ENCODE measurements around the gene CDC42BPB. TPM values are rescaled to one million over a fixed set of nuclear protein-coding genes. Genes with fewer than 3 reads are reported as not detected.
"Not testable (repeated sequence)": the region's sequence is repeated elsewhere in the genome, so short reads cannot be mapped to it uniquely, and the experiment has no call there.

CDC42BPB gene
- total RNA-seq, 1 experiment from 2014 or later, result 96.9 TPM

DNA sequence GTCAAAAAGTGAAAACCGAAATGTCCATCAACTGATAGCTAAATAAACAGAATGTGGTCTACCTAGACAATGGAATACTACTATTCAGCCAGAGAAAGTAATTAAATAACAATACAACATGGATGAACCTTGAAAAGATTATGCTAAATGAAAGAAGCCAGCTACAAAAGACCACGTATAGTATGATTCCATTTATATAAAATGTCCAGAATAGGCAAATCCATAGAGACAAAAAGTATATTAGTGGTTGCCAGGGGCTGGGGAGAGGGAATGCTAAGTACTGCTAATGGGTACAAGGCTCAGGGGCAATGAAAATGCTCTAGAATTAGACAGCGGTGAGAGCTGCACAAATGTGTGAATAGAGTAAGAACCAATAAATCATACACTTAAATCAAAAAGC, 29.9 kb downstream of the CDC42BPB start (continued):
- TF ChIP-seq FOXP1 (CRISPR knock-in tag; IDR thresholded peaks at IDR 0.05; ENCODE audit: borderline replicate concordance) (no peak), ZBTB21 (CRISPR knock-in tag; IDR thresholded peaks at IDR 0.05; ENCODE audit: borderline replicate concordance) (no peak), ELF4 (CRISPR knock-in tag; IDR thresholded peaks at IDR 0.05; ENCODE audit: low read depth) (no peak), SP1 (CRISPR knock-in tag; conservative IDR thresholded peaks at IDR 0.05) (no peak), NFE2L1 (CRISPR knock-in tag; IDR thresholded peaks at IDR 0.05) (no peak), NFATC4 (CRISPR knock-in tag; IDR thresholded peaks at IDR 0.05) (no peak)
- TF ChIP-seq, protein P1, sequence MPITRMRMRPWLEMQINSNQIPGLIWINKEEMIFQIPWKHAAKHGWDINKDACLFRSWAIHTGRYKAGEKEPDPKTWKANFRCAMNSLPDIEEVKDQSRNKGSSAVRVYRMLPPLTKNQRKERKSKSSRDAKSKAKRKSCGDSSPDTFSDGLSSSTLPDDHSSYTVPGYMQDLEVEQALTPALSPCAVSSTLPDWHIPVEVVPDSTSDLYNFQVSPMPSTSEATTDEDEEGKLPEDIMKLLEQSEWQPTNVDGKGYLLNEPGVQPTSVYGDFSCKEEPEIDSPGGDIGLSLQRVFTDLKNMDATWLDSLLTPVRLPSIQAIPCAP (CRISPR knock-in tag; IDR thresholded peaks at IDR 0.05), result no peak
- TF ChIP-seq, protein P2, sequence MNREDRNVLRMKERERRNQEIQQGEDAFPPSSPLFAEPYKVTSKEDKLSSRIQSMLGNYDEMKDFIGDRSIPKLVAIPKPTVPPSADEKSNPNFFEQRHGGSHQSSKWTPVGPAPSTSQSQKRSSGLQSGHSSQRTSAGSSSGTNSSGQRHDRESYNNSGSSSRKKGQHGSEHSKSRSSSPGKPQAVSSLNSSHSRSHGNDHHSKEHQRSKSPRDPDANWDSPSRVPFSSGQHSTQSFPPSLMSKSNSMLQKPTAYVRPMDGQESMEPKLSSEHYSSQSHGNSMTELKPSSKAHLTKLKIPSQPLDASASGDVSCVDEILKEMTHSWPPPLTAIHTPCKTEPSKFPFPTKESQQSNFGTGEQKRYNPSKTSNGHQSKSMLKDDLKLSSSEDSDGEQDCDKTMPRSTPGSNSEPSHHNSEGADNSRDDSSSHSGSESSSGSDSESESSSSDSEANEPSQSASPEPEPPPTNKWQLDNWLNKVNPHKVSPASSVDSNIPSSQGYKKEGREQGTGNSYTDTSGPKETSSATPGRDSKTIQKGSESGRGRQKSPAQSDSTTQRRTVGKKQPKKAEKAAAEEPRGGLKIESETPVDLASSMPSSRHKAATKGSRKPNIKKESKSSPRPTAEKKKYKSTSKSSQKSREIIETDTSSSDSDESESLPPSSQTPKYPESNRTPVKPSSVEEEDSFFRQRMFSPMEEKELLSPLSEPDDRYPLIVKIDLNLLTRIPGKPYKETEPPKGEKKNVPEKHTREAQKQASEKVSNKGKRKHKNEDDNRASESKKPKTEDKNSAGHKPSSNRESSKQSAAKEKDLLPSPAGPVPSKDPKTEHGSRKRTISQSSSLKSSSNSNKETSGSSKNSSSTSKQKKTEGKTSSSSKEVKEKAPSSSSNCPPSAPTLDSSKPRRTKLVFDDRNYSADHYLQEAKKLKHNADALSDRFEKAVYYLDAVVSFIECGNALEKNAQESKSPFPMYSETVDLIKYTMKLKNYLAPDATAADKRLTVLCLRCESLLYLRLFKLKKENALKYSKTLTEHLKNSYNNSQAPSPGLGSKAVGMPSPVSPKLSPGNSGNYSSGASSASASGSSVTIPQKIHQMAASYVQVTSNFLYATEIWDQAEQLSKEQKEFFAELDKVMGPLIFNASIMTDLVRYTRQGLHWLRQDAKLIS (CRISPR knock-in tag; IDR thresholded peaks at IDR 0.05; ENCODE audit: borderline replicate concordance), result no peak
- TF ChIP-seq, protein P3, sequence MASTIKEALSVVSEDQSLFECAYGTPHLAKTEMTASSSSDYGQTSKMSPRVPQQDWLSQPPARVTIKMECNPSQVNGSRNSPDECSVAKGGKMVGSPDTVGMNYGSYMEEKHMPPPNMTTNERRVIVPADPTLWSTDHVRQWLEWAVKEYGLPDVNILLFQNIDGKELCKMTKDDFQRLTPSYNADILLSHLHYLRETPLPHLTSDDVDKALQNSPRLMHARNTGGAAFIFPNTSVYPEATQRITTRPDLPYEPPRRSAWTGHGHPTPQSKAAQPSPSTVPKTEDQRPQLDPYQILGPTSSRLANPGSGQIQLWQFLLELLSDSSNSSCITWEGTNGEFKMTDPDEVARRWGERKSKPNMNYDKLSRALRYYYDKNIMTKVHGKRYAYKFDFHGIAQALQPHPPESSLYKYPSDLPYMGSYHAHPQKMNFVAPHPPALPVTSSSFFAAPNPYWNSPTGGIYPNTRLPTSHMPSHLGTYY (CRISPR knock-in tag; IDR thresholded peaks at IDR 0.05), result no peak

DNA sequence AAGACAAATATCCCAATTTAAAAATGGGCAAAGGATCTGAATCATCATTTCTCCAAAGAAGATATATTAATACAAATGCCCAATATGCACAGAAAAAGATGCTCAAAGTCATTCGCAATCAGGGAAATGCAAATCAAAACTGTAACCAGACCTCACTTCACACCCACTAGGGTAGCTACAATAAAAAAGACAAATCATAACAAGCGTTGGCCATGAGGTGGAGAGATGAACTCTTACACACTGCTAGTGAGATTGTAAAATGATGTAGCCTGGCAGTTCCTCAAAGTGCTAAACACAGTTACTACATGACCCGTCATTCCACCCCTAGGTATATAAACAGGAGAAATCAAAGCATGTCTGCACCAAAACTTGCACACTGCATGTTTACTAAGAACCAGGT, 30.4 kb downstream of the CDC42BPB start:
- H3K36me3 Mint-ChIP-seq, result peaks cover 13% of the 10 kb centered on the region

DNA sequence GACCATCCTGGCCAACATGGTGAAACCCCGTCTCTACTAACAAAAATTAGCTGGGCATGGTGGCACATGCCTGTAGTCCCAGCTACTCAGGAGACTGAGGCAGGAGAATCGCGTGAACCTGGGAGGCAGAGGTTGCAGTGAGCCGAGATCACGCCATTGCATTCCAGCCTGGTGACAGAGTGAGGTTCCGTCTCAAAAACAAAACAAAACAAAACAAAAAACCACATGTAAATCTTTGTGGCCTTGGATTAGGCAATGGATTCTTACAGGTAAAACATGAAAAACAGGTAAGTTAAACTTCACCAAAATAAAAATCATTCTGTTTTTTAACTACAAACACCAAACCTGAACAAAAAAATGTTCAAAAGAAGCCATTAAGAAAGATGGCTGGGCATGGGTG, 31.2 kb downstream of the CDC42BPB start:
- H3K27me3 Mint-ChIP-seq (ENCODE audit: low read depth); POLR2A ChIA-PET; ATAC-seq; H3K27ac Mint-ChIP-seq; DNase-seq (ENCODE audit: low spot score); H3K4me3 Mint-ChIP-seq; CTCF ChIA-PET: not testable (repeated sequence)
- H3K9me3 Mint-ChIP-seq, result peaks cover 13% of the 10 kb centered on the region
- peaks cover 32% of the 10 kb centered on the region for H3K4me1 Mint-ChIP-seq
- H3K36me3 Mint-ChIP-seq, result peaks cover 15% of the 10 kb centered on the region

More for the DNA sequence above, 30.4 kb downstream of the CDC42BPB start:
- Mint-ChIP-seq H3K4me3 (no peak overlapping the region), H3K4me1 (peaks cover 26% of the 10 kb centered on the region), H3K27ac (no peak overlapping the region), H3K9me3 (peaks cover 13% of the 10 kb centered on the region), H3K27me3 (ENCODE audit: low read depth) (no peaks in the 10 kb centered on the region)
- POLR2A ChIA-PET, result no interaction called here
- ATAC-seq (no peak), DNase-seq (ENCODE audit: low spot score) (no peak)
- CTCF ChIA-PET, result no interaction called here
- no peak for TF ChIP-seq NFE2L1 (CRISPR knock-in tag; IDR thresholded peaks at IDR 0.05)
- no peak for TF ChIP-seq CBFB (CRISPR knock-in tag; IDR thresholded peaks at IDR 0.05; ENCODE audit: low read depth)
- TF ChIP-seq, protein P3 (CRISPR knock-in tag; IDR thresholded peaks at IDR 0.05), result no peak
- TF ChIP-seq, protein P4, sequence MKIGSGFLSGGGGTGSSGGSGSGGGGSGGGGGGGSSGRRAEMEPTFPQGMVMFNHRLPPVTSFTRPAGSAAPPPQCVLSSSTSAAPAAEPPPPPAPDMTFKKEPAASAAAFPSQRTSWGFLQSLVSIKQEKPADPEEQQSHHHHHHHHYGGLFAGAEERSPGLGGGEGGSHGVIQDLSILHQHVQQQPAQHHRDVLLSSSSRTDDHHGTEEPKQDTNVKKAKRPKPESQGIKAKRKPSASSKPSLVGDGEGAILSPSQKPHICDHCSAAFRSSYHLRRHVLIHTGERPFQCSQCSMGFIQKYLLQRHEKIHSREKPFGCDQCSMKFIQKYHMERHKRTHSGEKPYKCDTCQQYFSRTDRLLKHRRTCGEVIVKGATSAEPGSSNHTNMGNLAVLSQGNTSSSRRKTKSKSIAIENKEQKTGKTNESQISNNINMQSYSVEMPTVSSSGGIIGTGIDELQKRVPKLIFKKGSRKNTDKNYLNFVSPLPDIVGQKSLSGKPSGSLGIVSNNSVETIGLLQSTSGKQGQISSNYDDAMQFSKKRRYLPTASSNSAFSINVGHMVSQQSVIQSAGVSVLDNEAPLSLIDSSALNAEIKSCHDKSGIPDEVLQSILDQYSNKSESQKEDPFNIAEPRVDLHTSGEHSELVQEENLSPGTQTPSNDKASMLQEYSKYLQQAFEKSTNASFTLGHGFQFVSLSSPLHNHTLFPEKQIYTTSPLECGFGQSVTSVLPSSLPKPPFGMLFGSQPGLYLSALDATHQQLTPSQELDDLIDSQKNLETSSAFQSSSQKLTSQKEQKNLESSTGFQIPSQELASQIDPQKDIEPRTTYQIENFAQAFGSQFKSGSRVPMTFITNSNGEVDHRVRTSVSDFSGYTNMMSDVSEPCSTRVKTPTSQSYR (CRISPR knock-in tag; IDR thresholded peaks at IDR 0.05), result no peak
- TF ChIP-seq NR2C2 (CRISPR knock-in tag; IDR thresholded peaks at IDR 0.05), result no peak
- TF ChIP-seq, protein P5, sequence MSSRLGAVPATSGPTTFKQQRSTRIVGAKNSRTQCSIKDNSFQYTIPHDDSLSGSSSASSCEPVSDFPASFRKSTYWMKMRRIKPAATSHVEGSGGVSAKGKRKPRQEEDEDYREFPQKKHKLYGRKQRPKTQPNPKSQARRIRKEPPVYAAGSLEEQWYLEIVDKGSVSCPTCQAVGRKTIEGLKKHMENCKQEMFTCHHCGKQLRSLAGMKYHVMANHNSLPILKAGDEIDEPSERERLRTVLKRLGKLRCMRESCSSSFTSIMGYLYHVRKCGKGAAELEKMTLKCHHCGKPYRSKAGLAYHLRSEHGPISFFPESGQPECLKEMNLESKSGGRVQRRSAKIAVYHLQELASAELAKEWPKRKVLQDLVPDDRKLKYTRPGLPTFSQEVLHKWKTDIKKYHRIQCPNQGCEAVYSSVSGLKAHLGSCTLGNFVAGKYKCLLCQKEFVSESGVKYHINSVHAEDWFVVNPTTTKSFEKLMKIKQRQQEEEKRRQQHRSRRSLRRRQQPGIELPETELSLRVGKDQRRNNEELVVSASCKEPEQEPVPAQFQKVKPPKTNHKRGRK (CRISPR knock-in tag; IDR thresholded peaks at IDR 0.05; ENCODE audit: borderline replicate concordance), result no peak
- no peak for TF ChIP-seq IRF2 (CRISPR knock-in tag; IDR thresholded peaks at IDR 0.05; ENCODE audit: borderline replicate concordance, low read depth)
- no peak for TF ChIP-seq TCF7 (CRISPR knock-in tag; IDR thresholded peaks at IDR 0.05; ENCODE audit: low read depth)
- no peak for TF ChIP-seq SP1 (CRISPR knock-in tag; conservative IDR thresholded peaks at IDR 0.05)
- TF ChIP-seq, protein P6, sequence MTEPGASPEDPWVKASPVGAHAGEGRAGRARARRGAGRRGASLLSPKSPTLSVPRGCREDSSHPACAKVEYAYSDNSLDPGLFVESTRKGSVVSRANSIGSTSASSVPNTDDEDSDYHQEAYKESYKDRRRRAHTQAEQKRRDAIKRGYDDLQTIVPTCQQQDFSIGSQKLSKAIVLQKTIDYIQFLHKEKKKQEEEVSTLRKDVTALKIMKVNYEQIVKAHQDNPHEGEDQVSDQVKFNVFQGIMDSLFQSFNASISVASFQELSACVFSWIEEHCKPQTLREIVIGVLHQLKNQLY (CRISPR knock-in tag; IDR thresholded peaks at IDR 0.05), result no peak
- TF ChIP-seq NR3C1 (CRISPR knock-in tag; conservative IDR thresholded peaks at IDR 0.05; ENCODE audit: low read depth), result no peak
- TF ChIP-seq, protein P7, sequence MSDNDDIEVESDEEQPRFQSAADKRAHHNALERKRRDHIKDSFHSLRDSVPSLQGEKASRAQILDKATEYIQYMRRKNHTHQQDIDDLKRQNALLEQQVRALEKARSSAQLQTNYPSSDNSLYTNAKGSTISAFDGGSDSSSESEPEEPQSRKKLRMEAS (CRISPR knock-in tag; IDR thresholded peaks at IDR 0.05), result no peak
- no peak for TF ChIP-seq JAZF1 (CRISPR knock-in tag; IDR thresholded peaks at IDR 0.05)
- no peak for TF ChIP-seq ZNF317 (CRISPR knock-in tag; IDR thresholded peaks at IDR 0.05; ENCODE audit: borderline replicate concordance, low read depth)
- TF ChIP-seq GTF2I (CRISPR knock-in tag; conservative IDR thresholded peaks at IDR 0.05), result no peak

Data from WTC11 (cell line).